ENCODE results near the gene PIK3C2G.

- TF ChIP-seq CTCF (IDR thresholded peaks at IDR 0.05), result no peak
- TF ChIP-seq POLR2A (IDR thresholded peaks at IDR 0.05), result no peak
Measured at GRCh38 chr12:18375131-18375530, 113.8 kb downstream of the PIK3C2G start.

Data from testis (tissue), 2 donors.